ENCODE data around the gene SNX11.

Gene SNX11

GRCh38 chr17:48127371-48128051 lies 19.9 kb downstream of the SNX11 start:
- DNase-seq (ENCODE audit: extremely low spot score, insufficient read length, low read depth): no peak
- FAIRE-seq: no peak

GRCh38 chr17:48128400-48128799 lies 20.8 kb downstream of the SNX11 start:
- FAIRE-seq (no peak), DNase-seq (ENCODE audit: extremely low spot score, insufficient read length, low read depth) (no peak)

- no peak for DNase-seq (ENCODE audit: extremely low spot score, insufficient read length, low read depth)
- no peak for FAIRE-seq
These were observed 22.4 kb downstream of the SNX11 start for GRCh38 chr17:48129981-48130380.

GRCh38 chr17:48131216-48131824 lies 23.8 kb downstream of the SNX11 start:
- DNase-seq (ENCODE audit: extremely low spot score, insufficient read length, low read depth) (peak; percentile 37), FAIRE-seq (peak; percentile 86)

GRCh38 chr17:48132385-48132784 lies 24.8 kb downstream of the SNX11 start:
- DNase-seq (ENCODE audit: extremely low spot score, insufficient read length, low read depth) (no peak), FAIRE-seq (no peak)

- no peak for FAIRE-seq
- no peak for DNase-seq (ENCODE audit: extremely low spot score, insufficient read length, low read depth)
These were observed 27.4 kb downstream of the SNX11 start for GRCh38 chr17:48134912-48135480.

GRCh38 chr17:48137656-48138055 lies 30.1 kb downstream of the SNX11 start:
- DNase-seq (ENCODE audit: extremely low spot score, insufficient read length, low read depth) (no peak), FAIRE-seq (no peak)

- no peak for DNase-seq (ENCODE audit: extremely low spot score, insufficient read length, low read depth)
- no peak for FAIRE-seq
These were observed 32.4 kb downstream of the SNX11 start for GRCh38 chr17:48139944-48140343.

GRCh38 chr17:48143629-48144028 lies 36.1 kb downstream of the SNX11 start:
- DNase-seq (ENCODE audit: extremely low spot score, insufficient read length, low read depth) (no peak), FAIRE-seq (no peak)

- FAIRE-seq: no peak
- DNase-seq (ENCODE audit: extremely low spot score, insufficient read length, low read depth): no peak
These were observed 36.7 kb downstream of the SNX11 start for GRCh38 chr17:48144231-48144630.

GRCh38 chr17:48144976-48145798 lies 37.6 kb downstream of the SNX11 start:
- no peak for DNase-seq (ENCODE audit: extremely low spot score, insufficient read length, low read depth)
- no peak for FAIRE-seq

- DNase-seq (ENCODE audit: extremely low spot score, insufficient read length, low read depth) (no peak), FAIRE-seq (no peak)
These were observed 40.6 kb downstream of the SNX11 start for GRCh38 chr17:48148029-48148770.

GRCh38 chr17:48148854-48149786 lies 41.6 kb downstream of the SNX11 start:
- FAIRE-seq (no peak), DNase-seq (ENCODE audit: extremely low spot score, insufficient read length, low read depth) (no peak)

GRCh38 chr17:48149787-48150463 lies 42.4 kb downstream of the SNX11 start:
- FAIRE-seq (no peak), DNase-seq (ENCODE audit: extremely low spot score, insufficient read length, low read depth) (no peak)

- DNase-seq (ENCODE audit: extremely low spot score, insufficient read length, low read depth): no peak
- no peak for FAIRE-seq
These were observed 43.0 kb downstream of the SNX11 start for GRCh38 chr17:48150597-48151001.

GRCh38 chr17:48151220-48151619 lies 43.7 kb downstream of the SNX11 start:
- no peak for FAIRE-seq

GRCh38 chr17:48152289-48152688 lies 44.7 kb downstream of the SNX11 start:
- DNase-seq (ENCODE audit: extremely low spot score, insufficient read length, low read depth) (no peak), FAIRE-seq (no peak)

More at GRCh38 chr17:48151220-48151619, 43.7 kb downstream of the SNX11 start:
- no peak for DNase-seq (ENCODE audit: extremely low spot score, insufficient read length, low read depth)

- no peak for FAIRE-seq
These were observed 46.3 kb downstream of the SNX11 start for GRCh38 chr17:48153691-48154358.

More at GRCh38 chr17:48153691-48154358, 46.3 kb downstream of the SNX11 start:
- no peak for DNase-seq (ENCODE audit: extremely low spot score, insufficient read length, low read depth)

Measured in GM18507 (cell line).